ENCODE results near the gene CEACAM19. TPM values are rescaled to one million over a fixed set of nuclear protein-coding genes. Genes with fewer than 3 reads are reported as not detected.
A peak's percentile ranks its signal among the peaks of the same experiment; 100 is the strongest.

The CEACAM19 gene
- polyA plus RNA-seq, 2 of the 4 experiments (the other 2 are of a cell fraction) = 7.2 to 8.2 TPM

DNA sequence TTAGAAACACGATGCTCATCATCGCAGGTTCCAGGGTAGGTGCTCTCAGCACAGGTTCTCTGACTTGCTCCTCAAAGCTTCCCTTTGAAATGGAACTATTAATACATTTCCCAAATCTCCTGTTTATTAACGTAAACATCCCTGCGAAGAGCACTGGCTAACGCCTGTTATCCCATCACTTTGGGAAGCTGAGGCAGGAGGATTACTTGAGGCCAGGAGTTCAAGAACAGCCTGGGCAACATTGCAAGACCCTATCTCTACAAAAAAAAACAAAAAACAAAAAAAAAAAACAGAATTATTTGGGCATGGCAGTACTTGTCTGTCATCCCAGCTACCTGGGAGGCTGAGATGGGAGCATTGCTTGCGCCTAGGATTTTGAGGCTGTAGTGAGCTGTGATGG is 46.3 kb downstream of the CEACAM19 start:
- TF ChIP-seq SREBF2 (IDR thresholded peaks at IDR 0.05) (no peak), KDM1A (IDR thresholded peaks at IDR 0.05; ENCODE audit: low read depth) (no peak), SMC3 (IDR thresholded peaks at IDR 0.05) (no peak), MAZ (IDR thresholded peaks at IDR 0.05; ENCODE audit: borderline replicate concordance, low read depth, low read length) (no peak), HOXB5 (CRISPR knock-in tag; IDR thresholded peaks at IDR 0.05) (no peak), HOXB13 (CRISPR knock-in tag; IDR thresholded peaks at IDR 0.05; ENCODE audit: low read depth) (no peak), FOXS1 (CRISPR knock-in tag; IDR thresholded peaks at IDR 0.05) (no peak), ZC3H11A (IDR thresholded peaks at IDR 0.05) (no peak), JUN (IDR thresholded peaks at IDR 0.05) (no peak), RARB (CRISPR knock-in tag; IDR thresholded peaks at IDR 0.05) (no peak), RFX5 (IDR thresholded peaks at IDR 0.05) (no peak), ZSCAN20 (CRISPR knock-in tag; IDR thresholded peaks at IDR 0.05) (no peak), CHD2 (IDR thresholded peaks at IDR 0.05; ENCODE audit: low read length, partially characterized antibody) (no peak), E2F6 (IDR thresholded peaks at IDR 0.05; ENCODE audit: borderline replicate concordance, low read depth) (no peak), ZNF302 (CRISPR knock-in tag; IDR thresholded peaks at IDR 0.05) (no peak)
- TF ChIP-seq, protein P1, sequence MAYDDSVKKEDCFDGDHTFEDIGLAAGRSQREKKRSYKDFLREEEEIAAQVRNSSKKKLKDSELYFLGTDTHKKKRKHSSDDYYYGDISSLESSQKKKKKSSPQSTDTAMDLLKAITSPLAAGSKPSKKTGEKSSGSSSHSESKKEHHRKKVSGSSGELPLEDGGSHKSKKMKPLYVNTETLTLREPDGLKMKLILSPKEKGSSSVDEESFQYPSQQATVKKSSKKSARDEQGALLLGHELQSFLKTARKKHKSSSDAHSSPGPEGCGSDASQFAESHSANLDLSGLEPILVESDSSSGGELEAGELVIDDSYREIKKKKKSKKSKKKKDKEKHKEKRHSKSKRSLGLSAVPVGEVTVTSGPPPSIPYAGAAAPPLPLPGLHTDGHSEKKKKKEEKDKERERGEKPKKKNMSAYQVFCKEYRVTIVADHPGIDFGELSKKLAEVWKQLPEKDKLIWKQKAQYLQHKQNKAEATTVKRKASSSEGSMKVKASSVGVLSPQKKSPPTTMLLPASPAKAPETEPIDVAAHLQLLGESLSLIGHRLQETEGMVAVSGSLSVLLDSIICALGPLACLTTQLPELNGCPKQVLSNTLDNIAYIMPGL (CRISPR knock-in tag; IDR thresholded peaks at IDR 0.05; ENCODE audit: borderline replicate concordance) = no peak
- TF ChIP-seq, protein P2, sequence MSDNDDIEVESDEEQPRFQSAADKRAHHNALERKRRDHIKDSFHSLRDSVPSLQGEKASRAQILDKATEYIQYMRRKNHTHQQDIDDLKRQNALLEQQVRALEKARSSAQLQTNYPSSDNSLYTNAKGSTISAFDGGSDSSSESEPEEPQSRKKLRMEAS (IDR thresholded peaks at IDR 0.05) = no peak
- TF ChIP-seq, protein P3, sequence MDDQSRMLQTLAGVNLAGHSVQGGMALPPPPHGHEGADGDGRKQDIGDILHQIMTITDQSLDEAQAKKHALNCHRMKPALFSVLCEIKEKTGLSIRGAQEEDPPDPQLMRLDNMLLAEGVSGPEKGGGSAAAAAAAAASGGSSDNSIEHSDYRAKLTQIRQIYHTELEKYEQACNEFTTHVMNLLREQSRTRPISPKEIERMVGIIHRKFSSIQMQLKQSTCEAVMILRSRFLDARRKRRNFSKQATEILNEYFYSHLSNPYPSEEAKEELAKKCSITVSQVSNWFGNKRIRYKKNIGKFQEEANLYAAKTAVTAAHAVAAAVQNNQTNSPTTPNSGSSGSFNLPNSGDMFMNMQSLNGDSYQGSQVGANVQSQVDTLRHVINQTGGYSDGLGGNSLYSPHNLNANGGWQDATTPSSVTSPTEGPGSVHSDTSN (IDR thresholded peaks at IDR 0.05) = no peak
- TF ChIP-seq, protein P4, sequence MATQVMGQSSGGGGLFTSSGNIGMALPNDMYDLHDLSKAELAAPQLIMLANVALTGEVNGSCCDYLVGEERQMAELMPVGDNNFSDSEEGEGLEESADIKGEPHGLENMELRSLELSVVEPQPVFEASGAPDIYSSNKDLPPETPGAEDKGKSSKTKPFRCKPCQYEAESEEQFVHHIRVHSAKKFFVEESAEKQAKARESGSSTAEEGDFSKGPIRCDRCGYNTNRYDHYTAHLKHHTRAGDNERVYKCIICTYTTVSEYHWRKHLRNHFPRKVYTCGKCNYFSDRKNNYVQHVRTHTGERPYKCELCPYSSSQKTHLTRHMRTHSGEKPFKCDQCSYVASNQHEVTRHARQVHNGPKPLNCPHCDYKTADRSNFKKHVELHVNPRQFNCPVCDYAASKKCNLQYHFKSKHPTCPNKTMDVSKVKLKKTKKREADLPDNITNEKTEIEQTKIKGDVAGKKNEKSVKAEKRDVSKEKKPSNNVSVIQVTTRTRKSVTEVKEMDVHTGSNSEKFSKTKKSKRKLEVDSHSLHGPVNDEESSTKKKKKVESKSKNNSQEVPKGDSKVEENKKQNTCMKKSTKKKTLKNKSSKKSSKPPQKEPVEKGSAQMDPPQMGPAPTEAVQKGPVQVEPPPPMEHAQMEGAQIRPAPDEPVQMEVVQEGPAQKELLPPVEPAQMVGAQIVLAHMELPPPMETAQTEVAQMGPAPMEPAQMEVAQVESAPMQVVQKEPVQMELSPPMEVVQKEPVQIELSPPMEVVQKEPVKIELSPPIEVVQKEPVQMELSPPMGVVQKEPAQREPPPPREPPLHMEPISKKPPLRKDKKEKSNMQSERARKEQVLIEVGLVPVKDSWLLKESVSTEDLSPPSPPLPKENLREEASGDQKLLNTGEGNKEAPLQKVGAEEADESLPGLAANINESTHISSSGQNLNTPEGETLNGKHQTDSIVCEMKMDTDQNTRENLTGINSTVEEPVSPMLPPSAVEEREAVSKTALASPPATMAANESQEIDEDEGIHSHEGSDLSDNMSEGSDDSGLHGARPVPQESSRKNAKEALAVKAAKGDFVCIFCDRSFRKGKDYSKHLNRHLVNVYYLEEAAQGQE (IDR thresholded peaks at IDR 0.05) = no peak
- no peak for DNase-seq (ENCODE audit: low read depth in 1 of 2, low spot score in 1 of 2)
- FAIRE-seq = no peak
- ChIA-PET CTCF (interaction anchor here (0.6 to 42.5 kb wide), 11 partner anchors 20 to 622 kb away, joined by 3 to 1899 read pairs (median 4); partner anchors contain the start of genes BCL3, CBLC and CEACAM16), POLR2A (interaction anchor here (0.7 to 1.5 kb wide), 6 partner anchors 11 to 45 kb away, joined by 3 to 5 read pairs (median 5); no protein-coding TSS in a partner anchor)
- no peak for ATAC-seq
- Histone ChIP-seq H3K9me3 (peaks cover 19% of the 10 kb centered on the region), H3K4me2 (peak overlapping the region; percentile 89), H3K27ac (peak overlapping the region; percentile 93 to 97), H3K4me3 (peak overlapping the region; percentile 33; the same call in 1 of the 3 replicates), H3K4me1 (peaks cover 56% of the 10 kb centered on the region)
- 91% methylated on average over 6 of the region's 6 CpGs for WGBS (ENCODE audit: missing lambda C conversion rate)

Data from A549 (cell line).